Uterus (tissue), 4 donors: ENCODE data around the gene ATP2C2. TPM values are rescaled to one million over a fixed set of nuclear protein-coding genes. Genes with fewer than 3 reads are reported as not detected.

Experiments used
- DNase-seq, 2 donors: peaks; one replicate each; pipeline ENCODE4 v3.0.0-alpha.2; 2019 to 2020
- H3K27ac ChIP-seq, 2 donors: fragments of 200-600 bp; sonication (generic); 1 replicate in 1 of 2; 2 replicates in 1 of 2; pipeline ENCODE4 v1.5.1; 2016 to 2018
- H3K27me3 ChIP-seq, 2 donors: fragments of 200-600 bp; sonication (generic); one replicate each; pipeline ENCODE4 v1.5.1; 2018 to 2019; ENCODE audit warnings: control low read depth in 1 of 2
- H3K36me3 ChIP-seq, 2 donors: fragments of 200-600 bp; sonication (generic); one replicate each; pipeline ENCODE4 v1.5.1; 2019; ENCODE audit warnings: control low read depth in 1 of 2
- H3K4me1 ChIP-seq, 2 donors: fragments of 200-600 bp; sonication (generic); one replicate each; pipeline ENCODE4 v1.5.1; 2018 to 2019; ENCODE audit warnings: control low read depth in 1 of 2
- H3K4me3 ChIP-seq, 2 donors: fragments of 200-600 bp; sonication (generic); 1 replicate in 1 of 2; 2 replicates in 1 of 2; pipeline ENCODE4 v1.5.1; 2018 to 2019; ENCODE audit warnings: mild to moderate bottlenecking in 1 of 2
- H3K9me3 ChIP-seq, 2 donors: fragments of 200-600 bp; sonication (generic); one replicate each; pipeline ENCODE4 v1.5.1; 2019; ENCODE audit warnings: control low read depth in 1 of 2
- POLR2A ChIP-seq, 2 donors: fragments of 450-650 bp; IDR thresholded peaks; one replicate each; pipeline ENCODE4 v1.6.1; 2016; ENCODE audit warnings: antibody characterized with exemption in 2 of 2, mild to moderate bottlenecking in 1 of 2, moderate library complexity in 1 of 2
- intact Hi-C: fragments of 100-400 bp; cut with DNase I; formaldehyde crosslinking; loops from one replicate; pipeline ENCODE4 v1.15.1; 2023; ENCODE audit warnings: low total_unique reads
- total RNA-seq, 4 donors: library from RNA; depleted of rRNA in 3 of 4; stranded (reverse); fragments of >200 nt in 3 of 4; gene quantifications; one replicate each; pipeline versions ENCODE4 v1.1.0 to v1.2.4, GENCODE V29; 2014 to 2023
- TF ChIP-seq, protein P1 (sequence below), 4 experiments: fragments of 200-600 bp in 2 of 4; fragments of 450-650 bp in 2 of 4; sonication (generic) in 2 of 4; IDR thresholded peaks; one replicate each; pipeline ENCODE4 v1.5.1; 2016 to 2019; ENCODE audit warnings: antibody characterized with exemption in 4 of 4, mild to moderate bottlenecking in 2 of 4, moderate library complexity in 1 of 4
- donor health status: DM: yes; HTN: yes; CAD: no.

The ATP2C2 gene
- total RNA-seq, 4 donors from 2014 or later, result 0.51 to 1.8 (median 0.84) TPM

DNA sequence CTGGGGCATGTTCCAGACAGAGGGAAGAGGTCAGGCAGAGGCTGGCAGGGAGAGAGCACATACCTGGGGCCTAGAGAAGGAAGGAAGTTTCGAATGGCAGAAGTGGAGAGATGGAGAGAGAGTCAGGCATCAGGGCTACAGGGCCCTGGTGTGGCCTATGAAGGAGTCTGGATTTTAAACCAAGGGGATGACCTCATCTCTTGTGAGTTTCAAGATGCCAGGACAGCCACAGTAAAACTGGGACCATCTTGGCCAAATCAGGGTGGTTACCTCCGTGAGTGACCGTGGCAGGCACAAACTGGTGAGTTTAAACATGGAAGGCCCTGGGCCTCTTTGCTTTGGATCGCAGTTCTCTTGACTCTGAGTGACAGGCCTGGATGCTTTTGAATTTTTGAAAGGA, 7.6 kb upstream of the ATP2C2 start:
- H3K27me3 ChIP-seq, result no peaks in the 10 kb centered on the region
- H3K4me3 ChIP-seq, result no peak overlapping the region
- DNase-seq, result no peak
- no peaks in the 10 kb centered on the region for H3K9me3 ChIP-seq
- TF ChIP-seq POLR2A (IDR thresholded peaks at IDR 0.05), result no peak
- TF ChIP-seq, protein P1, sequence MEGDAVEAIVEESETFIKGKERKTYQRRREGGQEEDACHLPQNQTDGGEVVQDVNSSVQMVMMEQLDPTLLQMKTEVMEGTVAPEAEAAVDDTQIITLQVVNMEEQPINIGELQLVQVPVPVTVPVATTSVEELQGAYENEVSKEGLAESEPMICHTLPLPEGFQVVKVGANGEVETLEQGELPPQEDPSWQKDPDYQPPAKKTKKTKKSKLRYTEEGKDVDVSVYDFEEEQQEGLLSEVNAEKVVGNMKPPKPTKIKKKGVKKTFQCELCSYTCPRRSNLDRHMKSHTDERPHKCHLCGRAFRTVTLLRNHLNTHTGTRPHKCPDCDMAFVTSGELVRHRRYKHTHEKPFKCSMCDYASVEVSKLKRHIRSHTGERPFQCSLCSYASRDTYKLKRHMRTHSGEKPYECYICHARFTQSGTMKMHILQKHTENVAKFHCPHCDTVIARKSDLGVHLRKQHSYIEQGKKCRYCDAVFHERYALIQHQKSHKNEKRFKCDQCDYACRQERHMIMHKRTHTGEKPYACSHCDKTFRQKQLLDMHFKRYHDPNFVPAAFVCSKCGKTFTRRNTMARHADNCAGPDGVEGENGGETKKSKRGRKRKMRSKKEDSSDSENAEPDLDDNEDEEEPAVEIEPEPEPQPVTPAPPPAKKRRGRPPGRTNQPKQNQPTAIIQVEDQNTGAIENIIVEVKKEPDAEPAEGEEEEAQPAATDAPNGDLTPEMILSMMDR (IDR thresholded peaks at IDR 0.05), result no peak
- H3K4me1 ChIP-seq, result no peaks in the 10 kb centered on the region
- intact Hi-C loops, result no loop called here
- H3K36me3 ChIP-seq, result no peaks in the 10 kb centered on the region
- H3K27ac ChIP-seq, result no peak overlapping the region

DNA sequence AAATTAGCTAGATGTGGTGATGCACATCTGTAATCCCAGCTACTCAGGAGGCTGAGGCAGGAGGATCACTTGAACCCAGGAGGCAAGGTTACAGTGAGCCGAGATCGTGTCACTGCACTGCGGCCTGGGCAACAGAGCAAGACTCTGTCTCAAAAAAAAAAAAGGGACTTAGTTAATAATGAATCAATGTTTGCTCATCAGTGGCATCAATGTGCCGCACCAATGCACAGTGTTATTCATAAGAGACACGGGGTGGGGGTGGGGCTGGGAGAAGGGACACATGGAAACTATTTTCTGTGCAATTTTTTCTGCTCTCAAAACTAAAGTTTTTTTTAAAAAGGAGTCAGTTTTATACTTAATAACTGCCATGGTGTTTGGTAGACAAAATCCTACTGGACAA, 6.8 kb upstream of the ATP2C2 start:
- Histone ChIP-seq H3K27ac (no peak overlapping the region), H3K9me3 (no peaks in the 10 kb centered on the region), H3K36me3 (no peaks in the 10 kb centered on the region), H3K4me3 (no peak overlapping the region), H3K4me1 (no peaks in the 10 kb centered on the region), H3K27me3 (no peaks in the 10 kb centered on the region)
- TF ChIP-seq, protein P1 (IDR thresholded peaks at IDR 0.05), result no peak
- TF ChIP-seq POLR2A (IDR thresholded peaks at IDR 0.05), result no peak
- intact Hi-C loops, result no loop called here
- no peak for DNase-seq

DNA sequence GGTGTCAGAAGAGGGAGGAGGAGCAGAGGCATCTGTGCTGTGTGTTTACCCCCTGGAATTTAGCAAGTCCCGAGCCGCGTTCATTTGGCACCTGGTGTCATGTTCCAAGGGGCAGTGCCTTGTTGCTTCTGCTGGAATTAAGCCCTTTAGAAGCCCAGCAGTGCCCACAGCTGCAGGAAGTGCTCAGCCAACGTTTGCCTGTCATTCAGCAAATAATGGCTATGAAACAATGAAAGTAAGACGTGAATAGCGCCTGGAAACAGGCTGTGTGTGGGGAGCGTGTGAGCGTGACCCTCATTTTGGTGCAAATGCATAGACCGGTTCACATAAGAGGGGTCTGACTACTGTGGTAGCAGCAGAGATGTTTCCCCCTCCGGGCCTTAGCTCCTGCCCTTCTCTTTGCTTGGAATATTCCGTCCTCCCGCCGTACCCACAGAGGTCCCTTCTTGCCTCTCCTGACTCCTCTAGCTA, 5.8 kb upstream of the ATP2C2 start:
- Histone ChIP-seq H3K4me3 (no peak overlapping the region), H3K36me3 (no peaks in the 10 kb centered on the region), H3K27ac (no peak overlapping the region), H3K27me3 (peaks cover 0 to 2% of the 10 kb centered on the region in 2 donors), H3K4me1 (no peaks in the 10 kb centered on the region), H3K9me3 (no peaks in the 10 kb centered on the region)
- no peak for TF ChIP-seq POLR2A (IDR thresholded peaks at IDR 0.05)
- TF ChIP-seq, protein P1 (IDR thresholded peaks at IDR 0.05), result no peak
- DNase-seq, result no peak
- intact Hi-C loops, result no loop called here

DNA sequence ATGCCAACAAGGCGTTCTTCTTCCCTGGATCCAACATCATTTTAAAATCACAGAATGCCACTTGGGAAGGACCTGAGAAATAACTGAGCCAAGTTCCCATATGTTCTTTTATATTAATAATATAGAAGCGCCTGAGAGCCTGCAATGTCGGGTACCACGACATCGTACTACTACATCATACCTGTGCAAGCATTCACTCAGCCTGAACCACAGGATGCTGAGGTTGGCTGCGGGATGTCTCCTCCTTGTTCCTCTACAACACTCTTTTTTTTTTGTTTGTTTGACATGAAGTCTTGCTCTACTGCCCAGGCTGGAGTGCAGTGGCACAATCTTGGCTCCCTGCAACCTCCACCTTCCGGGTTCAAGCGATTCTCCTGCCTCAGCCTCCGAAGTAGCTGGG, 2.1 kb upstream of the ATP2C2 start:
- H3K27me3 ChIP-seq, result peaks cover 0 to 16% of the 10 kb centered on the region in 2 donors
- H3K27ac ChIP-seq, result no peak overlapping the region
- intact Hi-C loops, result no loop called here

DNA sequence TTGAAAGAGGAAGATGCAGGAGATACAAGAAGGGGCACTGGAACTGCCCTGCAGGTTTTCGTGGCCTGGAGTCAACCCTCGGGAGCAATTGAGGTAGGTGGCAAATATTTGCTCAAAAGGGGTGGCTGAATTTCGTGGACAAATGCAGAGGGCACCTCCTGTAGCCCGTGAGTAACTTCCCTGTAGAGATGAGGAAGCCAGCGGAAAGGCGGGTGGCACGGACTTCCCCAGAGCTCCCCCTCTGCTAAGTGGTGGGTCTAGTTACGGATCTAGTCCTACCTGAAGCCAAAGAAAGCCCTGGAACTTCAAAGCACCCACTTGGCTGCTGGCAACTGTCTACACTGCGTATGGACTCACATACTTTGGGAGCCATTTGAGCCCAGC, 1.0 kb upstream of the ATP2C2 start:
- Histone ChIP-seq H3K27me3 (peaks cover 0 to 16% of the 10 kb centered on the region in 2 donors), H3K4me1 (peaks cover 0 to 5% of the 10 kb centered on the region in 2 donors), H3K9me3 (no peaks in the 10 kb centered on the region), H3K36me3 (no peaks in the 10 kb centered on the region), H3K4me3 (no peak overlapping the region), H3K27ac (no peak overlapping the region)
- DNase-seq, result no peak
- intact Hi-C loops, result no loop called here
- no peak for TF ChIP-seq POLR2A (IDR thresholded peaks at IDR 0.05)
- TF ChIP-seq, protein P1 (IDR thresholded peaks at IDR 0.05), result no peak

More for the DNA sequence above, 2.1 kb upstream of the ATP2C2 start:
- TF ChIP-seq POLR2A (IDR thresholded peaks at IDR 0.05), result no peak
- TF ChIP-seq, protein P1 (IDR thresholded peaks at IDR 0.05), result no peak
- Histone ChIP-seq H3K36me3 (no peaks in the 10 kb centered on the region), H3K4me3 (no peak overlapping the region), H3K9me3 (no peaks in the 10 kb centered on the region), H3K4me1 (peaks cover 0 to 5% of the 10 kb centered on the region in 2 donors)
- no peak for DNase-seq
